HG02970 (cell line): ENCODE measurements around the gene ISLR.
"Not testable (repeated sequence)": the region's sequence is repeated elsewhere in the genome, so short reads cannot be mapped to it uniquely, and the experiment has no call there.

Experiments used
- ATAC-seq: cut with Tn5 transposase; IDR thresholded peaks from one replicate; pipeline ENCODE4 v1.9.1; 2021; ENCODE audit warnings: mild to moderate bottlenecking, moderate library complexity, moderate number of reproducible peaks; ENCODE audit not compliant: unreplicated experiment, low FRiP score

ISLR gene

GRCh38 chr15:74136814-74137536 is 36.5 kb upstream of the ISLR start:
- no peak for ATAC-seq

GRCh38 chr15:74137537-74137894 is 36.0 kb upstream of the ISLR start:
- ATAC-seq, result no peak

- no peak for ATAC-seq
Measured at GRCh38 chr15:74138642-74139041, 34.9 kb upstream of the ISLR start.

GRCh38 chr15:74141591-74141990 is 31.9 kb upstream of the ISLR start:
- no peak for ATAC-seq

- no peak for ATAC-seq
Measured at GRCh38 chr15:74144153-74144775, 29.2 kb upstream of the ISLR start.

GRCh38 chr15:74146277-74146800 is 27.2 kb upstream of the ISLR start:
- ATAC-seq, result no peak

- ATAC-seq, result no peak
Measured at GRCh38 chr15:74147051-74147450, 26.5 kb upstream of the ISLR start.

- no peak for ATAC-seq
Measured at GRCh38 chr15:74155766-74156417, 17.6 kb upstream of the ISLR start.

GRCh38 chr15:74156678-74157411 is 16.7 kb upstream of the ISLR start:
- no peak for ATAC-seq

- ATAC-seq, result no peak
Measured at GRCh38 chr15:74157868-74158827, 15.4 kb upstream of the ISLR start.

GRCh38 chr15:74158855-74159650 is 14.5 kb upstream of the ISLR start:
- no peak for ATAC-seq

GRCh38 chr15:74159773-74160172 is 13.7 kb upstream of the ISLR start:
- ATAC-seq, result no peak

- not testable (repeated sequence) for ATAC-seq
Measured at GRCh38 chr15:74160390-74160789, 13.1 kb upstream of the ISLR start.

GRCh38 chr15:74162195-74162536 is 11.3 kb upstream of the ISLR start:
- ATAC-seq, result not testable (repeated sequence)

GRCh38 chr15:74165461-74165860 is 8.0 kb upstream of the ISLR start:
- no peak for ATAC-seq

GRCh38 chr15:74167891-74168331 is 5.6 kb upstream of the ISLR start:
- ATAC-seq, result no peak

GRCh38 chr15:74168711-74169126 is 4.8 kb upstream of the ISLR start:
- no peak for ATAC-seq

- no peak for ATAC-seq
Measured at GRCh38 chr15:74170071-74170844, 3.3 kb upstream of the ISLR start.
